Activated CD8-positive, alpha-beta memory T cell treated with anti-CD3 and anti-CD28 coated beads, Interleukin-2, amount 50 U/mL, for 48 hours (primary cell): ENCODE data around the gene PCED1B.
"Not testable (repeated sequence)": the region's sequence is repeated elsewhere in the genome, so short reads cannot be mapped to it uniquely, and the experiment has no call there.

Experiments used
- DNase-seq: peaks from one replicate; pipeline ENCODE4 v3.0.0-alpha.2; 2020

PCED1B gene

GRCh38 chr12:47245623-47246022, 166.2 kb downstream of the PCED1B start:
- no peak for DNase-seq

- DNase-seq: no peak
Observed at GRCh38 chr12:47247418-47247817, 168.0 kb downstream of the PCED1B start.

- DNase-seq: no peak
Observed at GRCh38 chr12:47249082-47249481, 169.7 kb downstream of the PCED1B start.

DNA sequence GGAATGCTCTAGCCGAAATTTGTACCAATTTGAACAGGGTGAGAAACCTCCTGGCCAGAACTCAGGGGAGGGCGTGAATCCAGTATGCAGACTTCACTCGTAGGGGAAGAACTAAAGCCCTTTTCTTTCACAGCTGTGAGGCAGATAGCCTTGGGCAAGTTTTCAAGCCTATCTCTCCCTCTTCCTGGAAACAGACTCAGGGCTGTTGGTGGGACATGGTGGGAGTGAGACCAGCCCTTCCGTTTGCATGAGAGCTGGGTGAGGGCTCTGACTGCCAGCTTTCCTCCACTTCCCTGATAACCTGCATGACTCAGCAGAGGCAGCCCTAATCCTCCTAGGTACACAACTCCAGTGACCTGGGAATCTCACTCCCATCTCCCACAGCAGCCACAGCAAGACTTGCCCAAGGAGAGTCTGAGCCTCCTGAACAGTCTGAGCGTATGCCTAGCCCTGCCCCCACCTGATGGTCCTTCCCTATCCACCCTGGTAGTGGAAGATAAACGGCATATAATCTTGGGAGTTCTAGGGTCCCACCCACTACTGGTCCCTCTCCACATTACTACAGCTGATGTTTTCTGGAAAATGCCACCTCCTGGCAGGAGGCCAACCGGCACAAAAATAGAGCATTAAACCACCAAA, 170.4 kb downstream of the PCED1B start:
- no peak for DNase-seq

DNA sequence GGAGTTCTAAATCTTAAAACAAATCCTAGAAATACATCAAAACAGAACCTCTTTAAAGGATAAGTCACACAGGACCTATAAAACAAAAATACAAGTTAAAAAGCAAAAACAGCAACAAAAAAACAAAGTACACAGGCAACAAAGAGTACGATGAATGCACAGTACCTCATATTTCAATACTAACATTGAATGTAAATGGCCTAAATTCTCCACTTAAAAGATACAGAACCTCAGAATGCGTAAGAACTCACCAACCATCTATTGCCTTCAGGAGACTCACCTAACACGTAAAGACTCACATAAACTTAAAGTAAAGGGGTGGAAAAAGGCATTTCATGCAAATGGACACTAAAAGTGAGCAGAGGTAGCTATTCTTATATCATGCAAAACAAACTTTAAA, 172.5 kb downstream of the PCED1B start:
- no peak for DNase-seq

GRCh38 chr12:47264951-47265350, 185.5 kb downstream of the PCED1B start:
- no peak for DNase-seq

GRCh38 chr12:47265391-47265790, 186.0 kb downstream of the PCED1B start:
- DNase-seq: no peak

DNA sequence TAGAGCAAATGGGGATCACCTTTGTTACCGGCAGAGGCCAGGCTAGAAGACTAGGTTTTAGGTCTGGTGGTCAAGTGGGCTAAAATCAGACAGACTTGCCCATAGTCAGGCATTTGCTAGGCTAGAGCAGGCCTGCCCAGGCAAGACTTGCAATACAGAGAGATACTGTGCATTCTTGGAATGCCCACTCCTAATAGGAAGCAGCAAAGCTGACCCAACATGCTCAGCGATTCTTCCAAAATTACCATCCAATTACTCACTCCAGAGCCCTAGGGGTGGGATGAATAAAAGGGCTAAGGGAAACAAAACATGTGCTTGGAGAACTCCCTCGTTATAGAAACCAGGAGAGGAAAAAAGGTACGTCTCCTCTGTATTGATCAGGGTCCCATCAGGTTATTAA, 188.2 kb downstream of the PCED1B start:
- DNase-seq: no peak

DNA sequence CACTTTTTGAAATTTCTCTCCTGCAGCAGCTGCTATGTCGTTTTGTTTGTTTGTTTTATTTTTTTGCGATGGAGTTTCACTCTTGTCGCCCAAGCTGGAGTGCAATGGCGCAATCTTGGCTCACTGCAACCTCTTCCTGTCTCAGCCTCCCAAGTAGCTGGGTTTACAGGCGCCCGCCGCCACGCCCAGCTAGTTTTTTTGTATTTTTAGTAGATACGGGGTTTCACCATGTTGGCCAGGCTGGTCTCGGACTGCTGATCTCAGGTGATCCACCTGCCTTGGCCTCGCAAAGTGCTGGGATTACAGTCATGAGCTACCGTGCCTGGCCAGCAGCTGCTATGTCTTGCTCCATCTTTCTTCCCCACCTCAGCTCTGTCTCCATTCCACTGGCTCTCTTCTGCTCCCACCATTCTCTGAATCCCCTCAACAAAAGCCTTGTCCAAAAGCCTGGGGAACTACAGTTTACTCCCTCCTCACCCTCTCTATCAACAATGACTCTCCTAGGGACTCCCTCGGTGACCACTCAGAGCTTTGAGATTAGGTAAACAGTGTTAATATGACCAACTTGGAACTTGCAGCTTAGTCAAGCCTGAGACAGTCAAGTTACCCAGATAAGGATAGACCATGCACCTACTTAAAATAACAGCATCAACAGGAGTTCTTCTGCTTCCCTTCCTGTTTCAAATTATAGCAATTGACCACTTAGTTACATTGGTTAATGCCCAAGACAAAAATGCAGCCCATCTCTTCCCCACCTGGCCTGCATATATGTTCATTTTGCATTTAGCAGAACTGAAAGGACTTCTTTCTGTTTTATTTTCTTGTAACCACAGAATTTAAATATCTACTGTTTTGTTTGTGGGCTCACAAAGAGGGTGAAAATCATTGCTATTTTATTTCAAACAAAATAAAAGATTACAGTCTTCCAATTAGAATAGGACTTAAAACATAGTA, 189.4 kb downstream of the PCED1B start:
- DNase-seq: no peak

DNA sequence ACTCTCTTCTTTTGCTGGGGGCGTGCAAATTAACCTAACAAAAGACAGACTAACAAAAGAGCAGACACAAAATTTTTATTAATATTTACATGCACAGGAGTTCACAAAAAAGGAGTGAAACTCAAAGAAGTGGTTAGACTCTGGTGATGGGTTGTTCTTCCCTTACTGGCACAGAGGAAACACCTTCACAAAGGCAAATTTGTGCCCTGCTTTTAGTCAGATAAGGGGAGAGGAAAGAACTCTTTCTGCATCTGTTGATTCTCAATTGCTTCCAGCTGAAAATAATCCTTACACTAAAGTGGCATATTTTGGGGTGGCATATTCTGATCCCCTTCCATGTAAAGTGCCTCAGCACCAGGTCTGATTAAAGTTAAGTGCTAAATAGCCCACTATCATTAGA, 190.5 kb downstream of the PCED1B start:
- no peak for DNase-seq

GRCh38 chr12:47270782-47271664, 191.6 kb downstream of the PCED1B start:
- DNase-seq: no peak

DNA sequence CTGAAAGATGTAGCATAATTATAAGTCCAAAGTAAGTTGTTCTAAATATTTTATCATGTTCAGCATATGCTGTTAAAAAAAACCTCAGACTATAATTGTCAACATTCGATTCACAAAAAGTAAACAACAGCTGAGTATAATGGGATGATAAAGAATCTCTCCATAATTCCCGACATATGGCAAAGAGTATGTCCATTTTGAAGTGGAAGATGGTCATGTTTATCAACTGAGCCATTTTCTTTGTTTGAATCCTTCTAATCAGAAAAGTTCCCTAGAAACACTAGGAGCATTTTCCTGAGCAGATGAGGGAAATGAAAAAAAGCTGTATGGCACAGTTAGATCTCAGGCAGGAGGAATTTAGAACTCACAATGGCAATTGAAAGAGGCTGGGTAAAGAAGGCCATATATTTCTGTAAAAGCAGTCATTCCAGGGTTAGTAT, 192.4 kb downstream of the PCED1B start:
- no peak for DNase-seq

DNA sequence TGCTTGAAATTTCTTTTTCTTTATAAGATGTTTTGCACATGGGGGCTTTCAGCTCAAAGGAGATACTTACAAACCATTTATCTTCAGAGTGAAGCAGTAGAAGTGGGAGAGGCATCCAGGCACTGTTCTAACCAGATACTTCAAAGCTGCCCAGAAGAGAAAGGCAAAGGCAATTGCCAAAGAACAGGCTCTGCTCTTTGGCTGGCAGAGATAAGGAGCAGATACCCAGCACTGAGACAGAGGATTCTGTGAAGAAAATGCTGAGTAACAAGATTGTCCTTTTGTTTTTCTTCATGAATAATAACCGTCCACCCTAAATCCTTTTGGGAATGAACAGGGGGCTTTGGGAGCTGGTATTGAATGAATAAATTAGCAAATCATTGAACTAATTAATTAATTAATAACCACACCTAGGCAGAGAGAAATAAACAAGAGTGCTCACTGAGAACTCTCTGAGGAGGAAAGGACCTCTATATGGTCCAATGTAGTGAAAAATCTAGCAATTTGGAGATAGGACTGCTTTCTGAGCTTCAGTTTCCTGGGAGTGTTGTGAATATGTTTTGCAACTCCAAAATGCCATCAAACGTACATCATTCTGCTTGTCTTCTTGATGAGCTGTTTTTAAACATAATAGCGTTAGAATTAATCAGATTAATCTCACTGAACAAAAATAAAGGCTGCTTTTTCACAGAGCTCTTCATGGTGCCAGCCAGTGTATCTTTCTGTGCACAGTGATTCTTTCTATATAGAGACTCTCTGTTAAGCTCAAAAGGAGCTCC, 193.2 kb downstream of the PCED1B start:
- no peak for DNase-seq

DNA sequence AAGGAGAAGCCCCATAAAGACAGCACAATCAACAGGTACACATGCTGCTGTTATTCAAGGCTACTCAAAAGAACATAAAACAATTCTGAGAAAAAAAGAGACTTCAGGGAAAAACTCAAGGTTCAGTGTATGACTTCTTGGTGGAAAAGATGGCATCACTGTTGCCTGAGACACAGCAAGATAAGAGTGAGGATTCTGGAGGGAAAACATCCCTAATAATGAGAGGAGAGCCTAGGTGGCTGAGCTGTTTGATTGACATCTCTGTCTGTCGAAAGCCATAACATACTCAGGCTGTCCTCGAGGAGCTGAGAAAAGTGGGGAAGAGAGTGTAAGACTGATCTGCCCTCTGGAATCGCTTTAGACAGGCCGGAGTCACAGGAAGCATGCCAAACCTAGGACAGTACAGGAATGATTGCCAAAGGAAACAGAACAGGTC, 193.8 kb downstream of the PCED1B start:
- no peak for DNase-seq

- no peak for DNase-seq
Observed at GRCh38 chr12:47274760-47275159, 195.3 kb downstream of the PCED1B start.

DNA sequence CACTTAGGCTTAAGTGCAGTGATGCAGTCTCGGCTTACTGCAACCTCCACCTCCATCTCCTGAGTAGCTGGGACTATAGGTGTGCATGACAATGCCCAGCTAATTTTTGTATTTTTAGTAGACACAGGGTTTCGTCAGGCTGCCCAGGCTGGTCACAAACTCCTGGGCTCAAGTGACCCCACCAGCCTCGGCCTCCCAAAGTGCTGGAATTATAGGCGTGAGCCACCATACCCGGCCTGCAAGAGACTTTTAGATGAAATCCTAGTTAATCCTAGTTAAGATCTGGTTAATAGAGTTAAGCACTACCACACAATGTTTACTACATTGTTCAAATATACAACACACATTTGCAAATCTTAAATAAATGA, 196.8 kb downstream of the PCED1B start:
- no peak for DNase-seq

- no peak for DNase-seq
Observed at GRCh38 chr12:47276621-47277309, 197.3 kb downstream of the PCED1B start.

DNA sequence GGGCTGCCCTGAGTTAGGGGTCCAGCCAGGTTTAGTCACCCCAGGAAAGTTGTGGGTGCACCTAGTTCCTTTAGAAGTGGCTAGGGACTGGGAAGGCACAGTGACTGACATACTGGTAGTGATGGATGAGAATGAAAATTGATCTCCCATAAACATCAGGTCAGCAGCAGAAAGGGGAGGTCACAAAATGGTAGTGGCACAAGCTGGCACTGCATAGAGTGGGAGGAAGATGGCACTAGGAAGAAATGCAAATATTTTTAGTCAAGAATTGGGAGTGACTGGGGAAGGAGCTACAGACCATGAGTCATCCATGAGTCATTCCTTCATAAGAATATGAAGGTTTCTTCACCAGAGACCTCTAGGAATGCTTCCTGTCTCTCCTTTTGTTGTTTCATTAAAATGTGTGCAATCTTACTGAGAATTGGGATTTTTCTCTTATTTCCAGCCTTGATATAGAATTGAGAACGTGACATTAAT, 198.6 kb downstream of the PCED1B start:
- no peak for DNase-seq

GRCh38 chr12:47279758-47280157, 200.3 kb downstream of the PCED1B start:
- not testable (repeated sequence) for DNase-seq

DNA sequence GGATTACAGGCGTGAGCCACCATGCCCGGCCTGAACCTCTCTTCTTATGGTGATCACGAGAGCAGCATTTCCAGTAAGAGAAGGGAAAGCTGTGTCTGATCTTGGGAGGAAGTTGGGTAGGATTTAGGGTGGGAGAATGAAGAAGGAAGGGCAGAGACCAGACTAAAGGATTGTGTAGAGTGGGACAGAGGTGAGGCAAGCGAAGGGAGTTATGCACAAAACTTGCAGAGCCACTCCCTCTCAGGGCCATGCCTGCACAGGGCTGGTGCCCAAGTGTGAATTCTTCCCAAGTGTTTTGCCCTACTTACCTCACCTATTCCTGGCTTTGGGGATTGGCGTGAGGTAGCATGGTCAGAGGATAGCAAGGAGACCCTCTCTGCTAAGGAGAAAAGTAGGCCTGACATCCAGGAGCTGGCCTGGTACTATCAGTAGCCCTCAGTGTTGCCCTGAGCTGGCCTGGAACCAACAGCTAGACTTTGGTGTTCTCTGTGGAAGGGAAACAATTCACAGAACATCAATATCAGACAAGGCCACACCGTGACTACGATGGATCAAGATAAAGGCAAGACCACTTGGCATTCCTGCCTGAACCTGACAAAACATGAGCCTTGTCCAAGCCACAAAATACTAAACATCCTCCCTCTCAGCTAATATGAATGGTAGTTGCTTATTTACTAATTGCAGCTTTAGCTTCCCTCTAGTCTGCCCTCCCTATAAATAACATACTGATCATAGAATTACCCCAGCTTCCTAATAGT, 201.3 kb downstream of the PCED1B start:
- no peak for DNase-seq

- no peak for DNase-seq
Observed at GRCh38 chr12:47281667-47282171, 202.3 kb downstream of the PCED1B start.
